Nephron (organoid): ENCODE results near the gene C1orf174.

Experiments used
- H3K27ac Mint-ChIP-seq, 3 experiments: 2 replicates each; pipeline ENCODE4 v1.8.0; 2020; ENCODE audit warnings: mixed read lengths in 3 of 3, mild to moderate bottlenecking in 2 of 3, moderate library complexity in 1 of 3
- H3K27me3 Mint-ChIP-seq: 2 replicates; pipeline ENCODE4 v1.8.0; 2021; ENCODE audit warnings: low read depth, mild to moderate bottlenecking, moderate library complexity, mixed read lengths
- H3K36me3 Mint-ChIP-seq: 2 replicates; pipeline ENCODE4 v1.8.0; 2020; ENCODE audit warnings: low read depth, mixed read lengths
- H3K4me1 Mint-ChIP-seq: 2 replicates; pipeline ENCODE4 v1.8.0; 2020; ENCODE audit warnings: mixed read lengths
- H3K4me3 Mint-ChIP-seq, 3 experiments: 2 replicates each; pipeline ENCODE4 v1.8.0; 2020; ENCODE audit warnings: mild to moderate bottlenecking in 3 of 3, mixed read lengths in 3 of 3, moderate library complexity in 2 of 3
- H3K9me3 Mint-ChIP-seq: 2 replicates; pipeline ENCODE4 v1.8.0; 2020; ENCODE audit warnings: mixed read lengths
- TF ChIP-seq, protein P1 (sequence below), 3 experiments: fragments of 200-600 bp; sonication (generic); IDR thresholded peaks; one replicate each; pipeline ENCODE4 v1.5.0; 2021; ENCODE audit warnings: antibody characterized with exemption in 3 of 3; ENCODE audit not compliant: unreplicated experiment in 3 of 3

C1orf174 gene

GRCh38 chr1:3880429-3881192, 19.5 kb downstream of the C1orf174 start:
- Mint-ChIP-seq H3K4me3 (no peak overlapping the region), H3K36me3 (peaks cover 68% of the 10 kb centered on the region), H3K27ac (no peak overlapping the region), H3K4me1 (no peaks in the 10 kb centered on the region), H3K9me3 (peaks cover 13% of the 10 kb centered on the region), H3K27me3 (no peaks in the 10 kb centered on the region)
- TF ChIP-seq, protein P1, sequence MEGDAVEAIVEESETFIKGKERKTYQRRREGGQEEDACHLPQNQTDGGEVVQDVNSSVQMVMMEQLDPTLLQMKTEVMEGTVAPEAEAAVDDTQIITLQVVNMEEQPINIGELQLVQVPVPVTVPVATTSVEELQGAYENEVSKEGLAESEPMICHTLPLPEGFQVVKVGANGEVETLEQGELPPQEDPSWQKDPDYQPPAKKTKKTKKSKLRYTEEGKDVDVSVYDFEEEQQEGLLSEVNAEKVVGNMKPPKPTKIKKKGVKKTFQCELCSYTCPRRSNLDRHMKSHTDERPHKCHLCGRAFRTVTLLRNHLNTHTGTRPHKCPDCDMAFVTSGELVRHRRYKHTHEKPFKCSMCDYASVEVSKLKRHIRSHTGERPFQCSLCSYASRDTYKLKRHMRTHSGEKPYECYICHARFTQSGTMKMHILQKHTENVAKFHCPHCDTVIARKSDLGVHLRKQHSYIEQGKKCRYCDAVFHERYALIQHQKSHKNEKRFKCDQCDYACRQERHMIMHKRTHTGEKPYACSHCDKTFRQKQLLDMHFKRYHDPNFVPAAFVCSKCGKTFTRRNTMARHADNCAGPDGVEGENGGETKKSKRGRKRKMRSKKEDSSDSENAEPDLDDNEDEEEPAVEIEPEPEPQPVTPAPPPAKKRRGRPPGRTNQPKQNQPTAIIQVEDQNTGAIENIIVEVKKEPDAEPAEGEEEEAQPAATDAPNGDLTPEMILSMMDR (IDR thresholded peaks at IDR 0.05; ENCODE audit: unreplicated experiment in 3 of 3), result no peak

DNA sequence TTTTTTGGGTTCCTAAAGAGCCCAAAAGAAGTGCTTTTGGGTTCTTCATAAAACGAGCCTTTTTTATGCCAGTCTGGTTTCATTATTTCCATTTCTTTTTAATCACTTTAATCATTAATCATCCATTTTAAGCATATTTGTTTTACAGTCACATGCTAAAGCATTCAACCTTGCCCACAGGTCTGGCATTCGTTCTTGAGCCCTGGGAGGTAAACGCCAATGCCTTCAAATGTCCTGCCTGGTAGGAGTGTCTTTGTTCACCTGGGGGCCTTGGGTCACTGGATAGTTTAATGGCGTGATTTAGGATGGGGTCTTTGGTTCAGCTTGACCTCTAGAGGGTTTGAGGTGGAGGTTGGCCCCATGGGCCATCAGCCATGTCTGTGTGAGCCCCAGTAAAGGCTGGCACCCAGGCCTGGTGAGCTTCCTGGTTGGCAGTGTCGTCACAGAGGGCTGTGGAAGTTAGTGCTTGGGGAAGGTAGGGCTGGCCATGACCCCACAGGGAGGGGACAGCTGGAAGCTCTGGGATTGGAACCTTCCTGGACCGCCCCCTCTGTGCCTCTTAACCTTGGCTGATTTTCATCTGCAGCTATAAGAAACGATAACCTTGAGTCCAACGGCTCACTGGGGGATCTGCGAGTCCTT, 20.2 kb downstream of the C1orf174 start:
- Mint-ChIP-seq H3K9me3 (peaks cover 13% of the 10 kb centered on the region), H3K27me3 (no peaks in the 10 kb centered on the region), H3K4me1 (no peaks in the 10 kb centered on the region), H3K27ac (no peak overlapping the region), H3K4me3 (no peak overlapping the region), H3K36me3 (peaks cover 72% of the 10 kb centered on the region)
- TF ChIP-seq, protein P1 (IDR thresholded peaks at IDR 0.05; ENCODE audit: unreplicated experiment in 3 of 3), result no peak

DNA sequence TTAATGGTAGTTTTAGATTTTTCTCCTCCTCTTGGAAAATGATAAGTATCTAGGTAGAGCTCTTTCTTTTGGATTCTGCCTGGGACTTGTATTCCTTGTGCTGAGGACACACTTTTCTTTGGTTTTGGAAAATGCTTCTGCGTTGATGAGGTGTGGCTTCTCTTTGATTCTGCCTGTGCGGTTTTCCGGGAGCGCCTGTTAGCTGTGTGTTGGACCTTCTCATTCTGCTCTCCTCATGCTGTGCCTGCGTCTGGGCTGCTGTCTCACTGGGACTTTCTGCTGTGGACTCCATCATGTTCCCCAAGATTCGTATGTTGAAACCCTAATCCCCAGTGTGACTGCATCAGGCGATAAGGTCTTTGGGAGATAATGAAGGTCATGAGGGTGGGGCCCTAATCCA, 21.0 kb downstream of the C1orf174 start:
- no peaks in the 10 kb centered on the region for H3K27me3 Mint-ChIP-seq
- H3K9me3 Mint-ChIP-seq, result peaks cover 13% of the 10 kb centered on the region
- H3K4me1 Mint-ChIP-seq, result no peaks in the 10 kb centered on the region
- H3K27ac Mint-ChIP-seq, result no peak overlapping the region
- TF ChIP-seq, protein P1 (IDR thresholded peaks at IDR 0.05; ENCODE audit: unreplicated experiment in 3 of 3), result no peak
- no peak overlapping the region for H3K4me3 Mint-ChIP-seq
- peaks cover 68% of the 10 kb centered on the region for H3K36me3 Mint-ChIP-seq

DNA sequence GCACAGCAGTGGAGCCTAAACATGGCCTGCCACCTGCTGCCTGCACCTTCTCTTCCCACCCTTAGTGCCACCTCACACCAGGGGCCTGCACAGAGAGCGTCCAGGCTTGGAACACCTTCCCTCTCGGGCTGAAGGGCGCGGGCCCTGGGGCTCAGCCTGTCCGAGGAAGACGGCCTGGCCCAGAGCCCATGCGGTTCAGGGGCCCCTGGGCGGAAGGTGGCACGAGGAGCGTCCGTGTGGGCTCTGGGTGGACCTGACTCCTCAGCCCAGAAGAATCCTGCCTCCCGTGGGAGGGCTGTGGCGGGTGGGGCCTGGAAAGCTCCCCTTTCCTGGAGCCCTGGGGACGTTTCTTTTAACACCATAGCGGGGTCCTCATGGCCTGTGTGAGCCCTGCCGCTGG, 23.4 kb downstream of the C1orf174 start:
- Mint-ChIP-seq H3K4me3 (no peak overlapping the region), H3K4me1 (no peaks in the 10 kb centered on the region), H3K36me3 (peaks cover 72% of the 10 kb centered on the region), H3K27me3 (no peaks in the 10 kb centered on the region), H3K9me3 (peaks cover 13% of the 10 kb centered on the region), H3K27ac (no peak overlapping the region)
- TF ChIP-seq, protein P1 (IDR thresholded peaks at IDR 0.05; ENCODE audit: unreplicated experiment in 3 of 3), result no peak

GRCh38 chr1:3874736-3875135, 25.3 kb downstream of the C1orf174 start:
- TF ChIP-seq, protein P1 (IDR thresholded peaks at IDR 0.05; ENCODE audit: unreplicated experiment in 3 of 3), result no peak
- Mint-ChIP-seq H3K4me3 (no peak overlapping the region), H3K9me3 (peaks cover 13% of the 10 kb centered on the region), H3K4me1 (no peaks in the 10 kb centered on the region), H3K27ac (no peak overlapping the region), H3K36me3 (peaks cover 68% of the 10 kb centered on the region), H3K27me3 (no peaks in the 10 kb centered on the region)
